HG02943 (cell line): Measurements from ENCODE around the gene OVOL1.

Experiments
- ATAC-seq: cut with Tn5 transposase; IDR thresholded peaks from one replicate; pipeline ENCODE4 v1.9.1; 2021; ENCODE audit warnings: mild to moderate bottlenecking, low read depth, moderate library complexity; ENCODE audit not compliant: unreplicated experiment

OVOL1 gene

GRCh38 chr11:65777241-65777640 is 9.6 kb upstream of the OVOL1 start:
- no peak for ATAC-seq

GRCh38 chr11:65777821-65778361 is 9.0 kb upstream of the OVOL1 start:
- ATAC-seq: no peak

- ATAC-seq: no peak
These were observed 8.4 kb upstream of the OVOL1 start for GRCh38 chr11:65778431-65778900.

GRCh38 chr11:65778901-65779668 is 7.8 kb upstream of the OVOL1 start:
- no peak for ATAC-seq

GRCh38 chr11:65779669-65779918 is 7.3 kb upstream of the OVOL1 start:
- ATAC-seq: no peak

GRCh38 chr11:65779919-65780769 is 6.7 kb upstream of the OVOL1 start:
- ATAC-seq: no peak

GRCh38 chr11:65780770-65781151 is 6.1 kb upstream of the OVOL1 start, which contains the start of gene AP5B1:
TSS of gene AP5B1 (minus strand) at chr11:65780976. CDS start at chr11:65780591, 385 bp downstream.
- ATAC-seq: no peak

GRCh38 chr11:65781152-65781961 is 5.5 kb upstream of the OVOL1 start:
- no peak for ATAC-seq

GRCh38 chr11:65781962-65782815 is 4.7 kb upstream of the OVOL1 start:
- ATAC-seq: no peak

- no peak for ATAC-seq
These were observed 4.0 kb upstream of the OVOL1 start for GRCh38 chr11:65782816-65783228.

- no peak for ATAC-seq
These were observed 1.4 kb upstream of the OVOL1 start for GRCh38 chr11:65785319-65786007.

GRCh38 chr11:65786008-65786785 is 666 bp upstream of the OVOL1 start:
- no peak for ATAC-seq

- ATAC-seq: no peak
These were observed 1.1 kb downstream of the OVOL1 start for GRCh38 chr11:65787649-65788622.

- no peak for ATAC-seq
These were observed 2.0 kb downstream of the OVOL1 start for GRCh38 chr11:65788821-65789220.

GRCh38 chr11:65789230-65790103 is 2.6 kb downstream of the OVOL1 start:
- no peak for ATAC-seq
